ENCODE results near the gene ZNF467.

The ZNF467 gene

GRCh38 chr7:149727899-149728476 lies 45.4 kb downstream of the ZNF467 start:
- Mint-ChIP-seq H3K4me3 (no peak overlapping the region), H3K4me1 (no peaks in the 10 kb centered on the region), H3K36me3 (ENCODE audit: low read depth) (peaks cover 3% of the 10 kb centered on the region), H3K9me3 (no peaks in the 10 kb centered on the region), H3K27ac (no peak overlapping the region), H3K27me3 (no peaks in the 10 kb centered on the region)
- no peak for ATAC-seq
- DNase-seq = no peak

- ATAC-seq (no peak), DNase-seq (no peak)
- Mint-ChIP-seq H3K4me3 (no peak overlapping the region), H3K4me1 (no peaks in the 10 kb centered on the region), H3K27ac (no peak overlapping the region), H3K36me3 (ENCODE audit: low read depth) (peaks cover 3% of the 10 kb centered on the region), H3K9me3 (no peaks in the 10 kb centered on the region), H3K27me3 (no peaks in the 10 kb centered on the region)
Observed at GRCh38 chr7:149727053-149727898, 46.1 kb downstream of the ZNF467 start.

GRCh38 chr7:149725916-149726315 lies 47.5 kb downstream of the ZNF467 start:
- no peak for ATAC-seq
- DNase-seq = no peak
- Mint-ChIP-seq H3K27me3 (no peaks in the 10 kb centered on the region), H3K36me3 (ENCODE audit: low read depth) (peaks cover 3% of the 10 kb centered on the region), H3K27ac (no peak overlapping the region), H3K4me3 (no peak overlapping the region), H3K4me1 (no peaks in the 10 kb centered on the region), H3K9me3 (no peaks in the 10 kb centered on the region)

GRCh38 chr7:149725426-149725821 lies 48.0 kb downstream of the ZNF467 start:
- DNase-seq = no peak
- Mint-ChIP-seq H3K27ac (no peak overlapping the region), H3K9me3 (no peaks in the 10 kb centered on the region), H3K4me3 (no peak overlapping the region), H3K4me1 (peaks cover 3% of the 10 kb centered on the region), H3K27me3 (no peaks in the 10 kb centered on the region), H3K36me3 (ENCODE audit: low read depth) (peaks cover 3% of the 10 kb centered on the region)
- no peak for ATAC-seq

- no peaks in the 10 kb centered on the region for H3K27me3 Mint-ChIP-seq
- H3K4me1 Mint-ChIP-seq = peaks cover 5% of the 10 kb centered on the region
- DNase-seq = no peak
- no peaks in the 10 kb centered on the region for H3K9me3 Mint-ChIP-seq
- H3K4me3 Mint-ChIP-seq = no peak overlapping the region
- peaks cover 3% of the 10 kb centered on the region for H3K36me3 Mint-ChIP-seq (ENCODE audit: low read depth)
- H3K27ac Mint-ChIP-seq = no peak overlapping the region
- no peak for ATAC-seq
Observed at GRCh38 chr7:149724661-149725425, 48.5 kb downstream of the ZNF467 start.

- H3K4me1 Mint-ChIP-seq = peaks cover 11% of the 10 kb centered on the region
- H3K9me3 Mint-ChIP-seq = no peaks in the 10 kb centered on the region
- no peaks in the 10 kb centered on the region for H3K27me3 Mint-ChIP-seq
- H3K36me3 Mint-ChIP-seq (ENCODE audit: low read depth) = peaks cover 3% of the 10 kb centered on the region
- no peak for DNase-seq
- no peak for ATAC-seq
- H3K27ac Mint-ChIP-seq = no peak overlapping the region
- no peak overlapping the region for H3K4me3 Mint-ChIP-seq
Observed at GRCh38 chr7:149723795-149724495, 49.4 kb downstream of the ZNF467 start.

- Mint-ChIP-seq H3K36me3 (ENCODE audit: low read depth) (peaks cover 3% of the 10 kb centered on the region), H3K4me1 (peaks cover 15% of the 10 kb centered on the region), H3K27me3 (no peaks in the 10 kb centered on the region), H3K9me3 (no peaks in the 10 kb centered on the region), H3K4me3 (no peak overlapping the region), H3K27ac (no peak overlapping the region)
- DNase-seq (no peak), ATAC-seq (no peak)
Observed at GRCh38 chr7:149723082-149723767, 50.2 kb downstream of the ZNF467 start.

- Mint-ChIP-seq H3K27ac (no peak overlapping the region), H3K27me3 (no peaks in the 10 kb centered on the region), H3K9me3 (no peaks in the 10 kb centered on the region), H3K4me3 (no peak overlapping the region), H3K36me3 (ENCODE audit: low read depth) (peaks cover 3% of the 10 kb centered on the region), H3K4me1 (peaks cover 16% of the 10 kb centered on the region)
- DNase-seq (no peak), ATAC-seq (no peak)
Observed at GRCh38 chr7:149722356-149722957, 50.9 kb downstream of the ZNF467 start.

GRCh38 chr7:149721084-149721601 lies 52.2 kb downstream of the ZNF467 start:
- Mint-ChIP-seq H3K4me3 (no peak overlapping the region), H3K27ac (no peak overlapping the region), H3K36me3 (ENCODE audit: low read depth) (peaks cover 3% of the 10 kb centered on the region), H3K27me3 (no peaks in the 10 kb centered on the region), H3K4me1 (peaks cover 25% of the 10 kb centered on the region), H3K9me3 (no peaks in the 10 kb centered on the region)
- ATAC-seq (no peak), DNase-seq (no peak)

- peaks cover 32% of the 10 kb centered on the region for H3K4me1 Mint-ChIP-seq
- ATAC-seq (no peak), DNase-seq (no peak)
- no peak overlapping the region for H3K27ac Mint-ChIP-seq
- H3K36me3 Mint-ChIP-seq (ENCODE audit: low read depth) = peaks cover 3% of the 10 kb centered on the region
- no peak overlapping the region for H3K4me3 Mint-ChIP-seq
- H3K27me3 Mint-ChIP-seq = no peaks in the 10 kb centered on the region
- no peaks in the 10 kb centered on the region for H3K9me3 Mint-ChIP-seq
Observed at GRCh38 chr7:149720372-149721083, 52.9 kb downstream of the ZNF467 start.

- peaks cover 3% of the 10 kb centered on the region for H3K36me3 Mint-ChIP-seq (ENCODE audit: low read depth)
- H3K27ac Mint-ChIP-seq = no peak overlapping the region
- no peaks in the 10 kb centered on the region for H3K9me3 Mint-ChIP-seq
- ATAC-seq (peak; percentile 27), DNase-seq (no peak)
- H3K27me3 Mint-ChIP-seq = no peaks in the 10 kb centered on the region
- H3K4me3 Mint-ChIP-seq = no peak overlapping the region
- H3K4me1 Mint-ChIP-seq = peaks cover 37% of the 10 kb centered on the region
Observed at GRCh38 chr7:149719912-149720335, 53.5 kb downstream of the ZNF467 start.

- ATAC-seq (no peak), DNase-seq (no peak)
- Mint-ChIP-seq H3K27ac (no peak overlapping the region), H3K36me3 (ENCODE audit: low read depth) (peaks cover 3% of the 10 kb centered on the region), H3K4me1 (peaks cover 38% of the 10 kb centered on the region), H3K9me3 (no peaks in the 10 kb centered on the region), H3K4me3 (no peak overlapping the region), H3K27me3 (no peaks in the 10 kb centered on the region)
Observed at GRCh38 chr7:149719050-149719899, 54.1 kb downstream of the ZNF467 start.

Measured in activated naive CD8-positive, alpha-beta T cell treated with anti-CD3 and anti-CD28 coated beads, Interleukin-2, amount 50 U/mL, for 24 hours (primary cell).